HG03558 (cell line): ENCODE results near the gene ATXN3L.

Experiments used
- ATAC-seq: cut with Tn5 transposase; IDR thresholded peaks from one replicate; pipeline ENCODE4 v1.9.1; 2021; ENCODE audit warnings: moderate number of reproducible peaks; ENCODE audit not compliant: unreplicated experiment; ENCODE audit errors: extremely low read depth

ATXN3L gene

GRCh38 chrX:13319953-13320352, at the start of gene ATXN3L:
Gene ATXN3L (minus strand): TSS chrX:13320053. CDS start chrX:13319934, 119 bp downstream.
- no peak for ATAC-seq

DNA sequence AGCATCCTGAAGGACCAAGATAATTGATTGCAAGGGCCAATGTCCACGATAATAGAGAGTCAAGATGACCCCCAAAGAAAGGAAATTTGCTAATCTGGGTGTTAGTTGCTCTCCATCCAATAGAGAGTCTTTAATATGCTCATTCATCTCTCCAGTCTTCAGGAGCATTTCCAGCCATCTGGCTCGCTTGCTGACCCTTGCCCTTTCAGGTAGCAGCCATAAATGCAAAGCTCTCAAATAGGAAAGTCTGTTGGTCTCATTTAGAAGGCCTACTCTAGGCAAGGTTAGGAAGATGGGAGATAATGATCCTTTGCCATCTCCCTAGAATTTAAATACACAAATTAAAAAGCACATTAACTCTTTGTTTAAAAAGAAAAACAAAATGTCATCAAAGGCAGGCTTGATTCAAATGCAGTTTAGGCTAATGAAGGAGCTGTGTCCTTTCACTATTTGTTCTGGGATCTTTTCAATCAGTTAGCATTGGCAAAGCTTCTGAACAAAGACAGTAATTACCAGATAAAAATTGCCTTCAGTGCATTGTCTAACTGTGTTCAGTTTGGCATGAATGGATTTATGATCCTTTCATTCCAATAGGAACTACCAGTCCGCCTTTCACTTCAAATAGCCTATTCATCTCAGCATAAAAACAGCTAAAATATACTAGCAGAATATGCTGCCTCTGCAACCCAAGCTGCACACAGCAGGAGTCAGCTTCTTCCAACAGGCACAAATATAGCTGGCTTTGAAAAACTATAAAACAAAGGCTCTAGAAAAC, 49.6 kb upstream of the ATXN3L start:
- no peak for ATAC-seq

- ATAC-seq: no peak
Measured at GRCh38 chrX:13367950-13368349, 48.1 kb upstream of the ATXN3L start.

GRCh38 chrX:13366698-13367097, 46.8 kb upstream of the ATXN3L start:
- no peak for ATAC-seq

GRCh38 chrX:13365161-13365560, 45.3 kb upstream of the ATXN3L start:
- no peak for ATAC-seq

- no peak for ATAC-seq
Measured at GRCh38 chrX:13364230-13364857, 44.5 kb upstream of the ATXN3L start.

DNA sequence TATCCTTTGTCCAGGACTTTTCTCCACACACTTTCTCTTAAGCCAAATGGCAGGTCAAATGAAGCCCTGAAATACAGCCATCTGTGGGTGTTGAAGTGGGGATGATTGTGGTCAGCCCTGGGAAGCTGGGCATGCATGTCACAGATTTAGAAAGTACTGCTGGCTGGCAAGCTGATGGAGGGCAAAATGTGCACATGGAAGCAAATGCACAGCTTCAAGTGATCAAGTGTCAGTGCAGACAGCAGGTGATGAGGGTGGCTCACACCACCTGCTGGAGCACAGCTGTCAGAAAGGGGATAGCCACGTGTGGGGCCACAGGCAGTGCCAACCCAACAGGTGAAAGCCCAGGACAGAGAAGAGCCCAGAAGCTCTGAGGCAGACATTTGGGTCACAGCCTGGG, 40.3 kb upstream of the ATXN3L start:
- ATAC-seq: no peak

DNA sequence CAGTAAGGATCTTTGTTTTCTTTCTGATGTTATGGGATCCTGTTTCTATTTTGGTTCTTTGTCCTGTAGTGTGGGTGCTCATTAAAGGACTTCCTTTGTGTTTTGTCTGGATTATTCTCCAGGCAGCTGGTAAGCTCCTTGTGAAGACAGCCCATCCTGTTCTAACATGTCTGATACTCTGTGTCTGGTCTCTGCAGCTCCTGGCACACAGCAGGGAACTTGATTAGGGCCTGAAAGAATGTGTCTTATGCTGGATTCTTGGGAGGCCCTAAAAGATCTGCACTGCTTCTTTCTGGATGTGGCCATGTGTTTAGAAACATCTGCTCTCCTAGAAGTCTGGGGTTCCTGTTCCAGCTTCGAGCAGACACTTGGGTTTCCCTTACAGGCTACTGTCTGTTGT, 38.1 kb upstream of the ATXN3L start:
- ATAC-seq: no peak

GRCh38 chrX:13346646-13347045, 26.8 kb upstream of the ATXN3L start:
- no peak for ATAC-seq

DNA sequence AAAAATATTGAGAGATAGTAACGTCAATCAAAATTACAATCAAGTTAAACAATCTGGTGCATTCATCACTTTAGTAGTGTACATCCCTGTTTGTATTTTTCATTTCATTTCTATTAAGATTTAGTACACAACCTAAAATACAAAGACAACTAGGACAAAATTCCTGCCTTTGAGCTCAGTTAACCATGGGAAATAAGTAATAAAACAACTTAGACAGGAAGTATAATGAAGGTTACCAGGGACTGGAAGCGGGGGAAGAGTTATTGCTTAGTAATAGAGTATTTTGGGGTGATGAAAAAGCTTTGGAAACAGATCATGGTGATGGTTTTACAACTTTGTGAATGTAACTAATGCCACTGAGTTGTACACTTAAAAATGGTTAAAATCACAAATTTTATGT, 25.6 kb upstream of the ATXN3L start:
- no peak for ATAC-seq

GRCh38 chrX:13345037-13345436, 25.2 kb upstream of the ATXN3L start:
- no peak for ATAC-seq

- ATAC-seq: no peak
Measured at GRCh38 chrX:13341491-13342101, 21.7 kb upstream of the ATXN3L start.

- no peak for ATAC-seq
Measured at GRCh38 chrX:13340182-13340791, 20.4 kb upstream of the ATXN3L start.

DNA sequence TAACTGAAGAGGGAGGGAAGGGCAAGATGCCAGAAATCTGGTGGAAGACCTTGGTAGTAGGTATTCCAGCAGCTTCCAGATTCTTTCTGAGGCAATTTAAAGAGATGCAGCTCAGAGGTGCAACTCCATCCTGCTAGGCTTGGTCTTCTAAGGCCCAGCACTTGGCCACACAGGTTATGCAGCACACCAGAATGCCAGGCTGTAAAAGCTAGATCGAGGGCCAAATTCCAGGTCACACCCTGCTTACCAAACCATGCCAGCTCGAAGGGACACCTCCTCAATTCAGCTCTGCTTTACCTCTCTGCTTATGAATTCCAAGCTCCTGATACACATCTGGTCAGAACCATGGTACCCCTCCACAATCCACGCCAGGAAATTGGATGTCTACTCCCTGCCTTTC, 19.8 kb upstream of the ATXN3L start:
- no peak for ATAC-seq

GRCh38 chrX:13338996-13339515, 19.2 kb upstream of the ATXN3L start:
- no peak for ATAC-seq

DNA sequence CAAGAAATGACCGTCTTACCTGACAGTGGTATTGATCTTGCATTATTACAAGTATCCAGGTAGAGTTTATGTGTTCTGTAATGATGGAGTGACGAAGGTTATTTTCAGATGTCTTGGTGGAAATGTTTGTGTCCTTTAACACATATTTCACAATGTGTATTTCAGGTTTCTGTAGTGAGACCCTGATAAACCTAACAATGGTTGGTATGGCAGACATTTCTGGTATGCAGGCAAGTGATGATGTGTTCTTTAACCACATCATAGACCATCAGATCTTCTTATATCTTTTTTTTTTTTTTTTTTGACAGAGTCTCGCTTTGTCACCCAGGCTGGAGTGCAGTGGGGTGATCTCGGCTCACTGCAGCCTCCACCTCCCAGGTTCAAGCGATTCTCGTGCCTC, 14.6 kb upstream of the ATXN3L start:
- ATAC-seq: no peak

- ATAC-seq: no peak
Measured at GRCh38 chrX:13330446-13330845, 10.6 kb upstream of the ATXN3L start.

GRCh38 chrX:13327666-13328065, 7.8 kb upstream of the ATXN3L start:
- ATAC-seq: no peak

DNA sequence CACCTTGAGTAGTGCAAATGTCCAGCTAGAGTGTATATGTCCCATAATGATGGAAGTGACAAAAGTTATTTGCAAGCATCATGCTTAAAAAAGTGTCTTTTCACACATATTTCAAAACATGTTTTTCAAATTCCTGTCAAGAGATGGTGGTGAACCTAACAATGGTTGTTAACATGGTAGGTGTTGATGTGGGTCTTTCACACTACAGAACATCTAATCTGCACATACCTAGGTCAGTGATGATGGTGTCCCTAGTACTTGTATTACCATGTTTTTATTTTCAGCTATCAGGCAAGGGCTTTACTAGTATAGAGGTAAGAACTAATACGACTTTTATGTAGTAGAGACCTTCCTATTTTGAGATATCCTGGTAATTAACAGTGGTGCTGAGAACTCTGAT, 3.4 kb upstream of the ATXN3L start:
- no peak for ATAC-seq

DNA sequence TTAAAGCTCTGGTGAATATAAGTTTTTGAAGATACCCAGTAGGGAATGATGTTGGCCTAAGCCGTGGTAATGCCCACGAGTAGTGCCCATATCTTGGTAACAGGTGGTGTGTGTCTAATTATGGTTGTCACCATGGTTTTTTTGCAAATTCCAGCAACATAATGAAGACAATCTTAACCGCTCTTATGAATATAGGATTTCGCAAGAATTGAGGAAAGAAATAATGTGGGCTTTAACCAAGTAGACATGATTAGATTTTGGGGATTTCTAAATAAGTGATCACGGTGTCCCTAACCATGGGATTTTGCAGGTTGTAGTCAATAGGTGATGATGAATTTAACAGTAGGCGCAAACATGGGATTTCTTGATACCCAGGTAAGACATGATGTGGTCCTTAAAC, 2.5 kb downstream of the ATXN3L start:
- ATAC-seq: no peak

DNA sequence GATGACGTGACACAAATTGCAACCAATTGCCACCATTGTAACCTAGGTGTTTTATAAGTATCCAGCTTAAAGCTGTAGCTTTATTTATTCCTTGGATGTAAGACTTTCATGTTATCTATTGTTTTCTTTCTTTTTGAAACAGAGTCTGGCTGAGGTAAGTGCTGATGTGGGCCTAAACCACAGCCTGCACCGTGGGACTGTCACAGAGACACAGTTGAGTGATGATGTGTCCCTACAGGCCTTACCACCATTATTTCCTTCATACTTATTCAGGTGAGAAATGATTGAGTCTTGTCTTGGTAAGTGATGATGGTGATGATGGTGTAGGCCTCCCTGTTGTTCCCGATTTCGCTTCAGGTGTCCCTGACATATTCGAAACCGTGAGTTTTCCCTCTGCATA, 8.3 kb downstream of the ATXN3L start:
- ATAC-seq: no peak
